SJSA1 (cell line): ENCODE data around the gene DEFB123. TPM values are rescaled to one million over a fixed set of nuclear protein-coding genes. Genes with fewer than 3 reads are reported as not detected.
"Not testable (repeated sequence)": the region's sequence is repeated elsewhere in the genome, so short reads cannot be mapped to it uniquely, and the experiment has no call there.

Experiments
- DNase-seq, 2 experiments: peaks; one replicate each; pipeline ENCODE4 v3.0.0-alpha.2; 2015 to 2020; ENCODE audit warnings: low spot score in 2 of 2, low read depth in 1 of 2
- H3K27ac ChIP-seq: fragments of 250-450 bp; sonication (Bioruptor Pico); 2 replicates; pipeline ENCODE4 v1.5.1; 2020; ENCODE audit warnings: mild to moderate bottlenecking, moderate library complexity
- H3K27me3 ChIP-seq: fragments of 250-450 bp; sonication (Bioruptor Pico); replicated peaks from 2 replicates; pipeline ENCODE4 v1.5.1; 2020; ENCODE audit warnings: mild to moderate bottlenecking, moderate library complexity
- H3K36me3 ChIP-seq: fragments of 250-450 bp; sonication (Bioruptor Pico); 2 replicates; pipeline ENCODE4 v1.5.1; 2020; ENCODE audit warnings: mild to moderate bottlenecking
- H3K4me1 ChIP-seq: fragments of 250-450 bp; sonication (Bioruptor Pico); replicated peaks from 2 replicates; pipeline ENCODE4 v1.6.1; 2021; ENCODE audit warnings: mild to moderate bottlenecking
- H3K4me3 ChIP-seq: fragments of 250-450 bp; sonication (Bioruptor Pico); 2 replicates; pipeline ENCODE4 v1.5.1; 2020; ENCODE audit warnings: mild to moderate bottlenecking
- H3K9me3 ChIP-seq: fragments of 250-450 bp; sonication (Bioruptor Pico); replicated peaks from 2 replicates; pipeline ENCODE4 v1.5.1; 2020; ENCODE audit warnings: mild to moderate bottlenecking
- total RNA-seq: library from RNA; depleted of rRNA; stranded (reverse); fragments of >200 nt; shearing (Covaris generic); gene quantifications from 2 replicates; pipeline ENCODE4 v1.2.3, GENCODE V29; 2014; rRNA removed

The DEFB123 gene, protein sequence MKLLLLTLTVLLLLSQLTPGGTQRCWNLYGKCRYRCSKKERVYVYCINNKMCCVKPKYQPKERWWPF
- total RNA-seq: not detected in 2 replicates

DNA sequence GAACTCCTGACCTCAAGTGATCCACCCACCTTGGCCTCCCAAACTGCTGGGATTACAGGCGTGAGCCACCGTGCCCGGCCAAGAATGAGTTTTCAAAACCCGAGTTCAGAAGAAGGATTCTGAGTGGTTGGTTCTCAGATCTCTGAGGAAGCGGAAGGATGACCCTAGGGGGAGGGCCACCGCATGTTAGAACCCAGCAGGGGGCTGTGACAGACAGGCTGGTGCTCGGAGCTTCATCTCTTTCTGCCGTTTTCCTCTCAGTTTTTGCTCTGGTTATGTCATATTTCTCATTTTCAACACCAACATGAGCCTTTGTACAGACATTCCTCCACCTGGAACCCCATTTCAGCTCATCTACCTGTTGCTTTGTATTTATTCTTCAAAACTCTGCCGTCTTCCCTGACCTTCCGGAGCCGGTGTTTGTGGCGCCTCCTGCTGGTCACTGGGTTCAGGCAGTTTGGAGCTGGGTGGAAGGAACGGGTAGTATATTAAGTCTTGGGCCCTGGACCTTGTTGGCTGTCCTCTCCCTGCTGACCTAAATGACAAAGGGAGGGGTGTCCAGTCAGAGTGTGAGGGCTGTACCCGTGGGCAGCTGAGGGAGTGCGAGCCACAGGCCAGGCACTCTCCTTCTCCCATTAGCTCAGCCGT, at the start of gene DEFB123:
DEFB123 (plus strand) TSS at position 621 of the 648 bp plus-strand sequence. CDS start 67 bp downstream, outside the sequence.
- no peaks in the 10 kb centered on the region for H3K36me3 ChIP-seq
- DNase-seq: no peak
- no peaks in the 10 kb centered on the region for H3K4me1 ChIP-seq

DNA sequence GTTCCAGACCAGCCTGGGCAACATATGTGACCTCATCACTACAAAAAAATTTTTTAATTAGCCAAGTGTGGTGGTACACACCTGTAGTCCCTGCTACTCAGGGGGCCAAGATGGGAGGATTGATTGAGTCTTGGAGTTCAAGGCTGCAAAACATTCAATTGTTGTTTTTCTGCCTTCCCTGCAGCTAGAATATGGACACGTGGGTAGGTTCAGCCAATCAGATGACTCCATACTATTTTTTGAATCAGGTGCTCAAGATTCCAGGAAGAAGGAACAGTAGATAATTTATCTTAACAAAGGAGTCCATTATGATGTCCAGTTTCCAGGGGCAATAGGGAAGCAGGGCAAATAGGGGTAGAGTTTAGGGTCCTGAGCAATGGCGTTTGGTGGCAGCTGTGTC, 47.6 kb upstream of the DEFB123 start:
- Histone ChIP-seq H3K4me3 (no peak overlapping the region), H3K36me3 (no peaks in the 10 kb centered on the region), H3K27ac (no peak overlapping the region), H3K27me3 (no peaks in the 10 kb centered on the region), H3K9me3 (no peaks in the 10 kb centered on the region), H3K4me1 (no peaks in the 10 kb centered on the region)
- no peak for DNase-seq

More for the DNA sequence above, at the start of gene DEFB123:
- H3K27ac ChIP-seq: no peak within 1 kb of the TSS
- no peak within 1 kb of the TSS for H3K4me3 ChIP-seq
- no peaks in the 10 kb centered on the region; the same call in none of the 2 replicates for H3K27me3 ChIP-seq
- peaks cover 2% of the 10 kb centered on the region; the same call in 1 of the 2 replicates for H3K9me3 ChIP-seq

DNA sequence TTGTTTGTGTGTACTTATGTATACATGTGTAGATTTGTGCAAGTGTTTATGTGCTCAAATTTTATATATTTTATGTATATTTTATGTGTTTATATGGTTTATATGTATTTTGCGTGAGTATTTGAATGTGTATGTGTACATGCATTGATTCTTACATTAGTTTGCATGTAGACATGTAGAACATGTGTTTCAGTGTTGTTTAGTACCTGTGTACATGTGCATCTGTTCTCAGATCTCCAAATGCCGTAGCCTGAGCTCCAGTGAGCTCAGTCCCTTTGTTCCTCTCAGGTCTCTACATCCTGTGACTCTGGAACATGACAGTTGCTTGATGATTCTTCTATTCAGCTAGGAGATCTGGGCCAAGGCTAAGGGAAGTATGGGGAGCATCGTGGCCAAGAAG, 45.5 kb upstream of the DEFB123 start:
- Histone ChIP-seq H3K27me3 (no peaks in the 10 kb centered on the region), H3K27ac (no peak overlapping the region), H3K4me3 (no peak overlapping the region), H3K9me3 (no peaks in the 10 kb centered on the region), H3K4me1 (no peaks in the 10 kb centered on the region), H3K36me3 (no peaks in the 10 kb centered on the region)
- DNase-seq: no peak

DNA sequence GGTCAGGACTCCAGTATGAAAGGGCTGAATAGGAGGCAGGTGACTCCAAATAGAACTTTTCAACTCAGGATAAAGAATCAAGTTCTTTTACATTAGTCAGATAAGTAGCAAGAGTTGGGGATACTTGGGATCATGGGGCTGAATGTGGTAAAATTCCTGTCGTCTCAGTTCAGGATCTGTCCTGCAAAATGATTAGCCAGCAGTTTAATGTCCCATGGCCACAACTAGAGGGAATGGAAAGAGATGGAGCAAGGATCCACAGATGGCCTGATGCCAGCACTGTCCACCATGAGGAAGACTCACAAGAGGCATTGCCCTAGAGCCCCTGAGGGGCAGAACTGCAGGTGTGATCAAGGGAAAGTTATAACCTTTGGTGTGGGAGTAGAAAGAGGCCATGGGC, 36.5 kb upstream of the DEFB123 start:
- DNase-seq: peak in 1 of 2 experiments; percentile 11
- H3K27me3 ChIP-seq: no peaks in the 10 kb centered on the region

DNA sequence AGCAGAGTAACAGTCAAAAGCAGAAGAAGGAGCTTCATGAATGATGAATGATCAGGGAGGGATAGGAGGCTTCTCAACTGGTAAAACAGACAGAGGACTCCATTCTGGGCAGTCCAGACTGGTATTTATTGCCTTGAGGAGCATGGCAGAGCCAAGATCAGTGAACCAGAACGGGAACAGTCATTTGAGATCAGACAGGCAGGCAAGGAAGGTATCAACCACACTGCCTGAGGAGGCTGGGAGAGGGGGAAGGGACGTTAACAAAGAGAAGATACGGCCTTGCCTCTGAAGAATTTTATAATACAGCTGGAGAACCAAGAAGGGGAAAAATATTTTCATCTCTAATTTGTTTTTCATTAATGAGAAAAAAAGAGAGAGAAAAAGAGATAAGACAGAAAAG, 34.3 kb upstream of the DEFB123 start, which contains the start of gene DEFB121:
DEFB121 (minus strand) TSS at position 101 of the 400 bp plus-strand sequence; CDS start at position 38, 63 bp downstream.
- Histone ChIP-seq H3K9me3 (no peaks in the 10 kb centered on the region), H3K27ac (no peak within 1 kb of the TSS), H3K27me3 (no peaks in the 10 kb centered on the region), H3K36me3 (no peaks in the 10 kb centered on the region), H3K4me3 (no peak within 1 kb of the TSS), H3K4me1 (no peaks in the 10 kb centered on the region)
- peak in 1 of 2 experiments; percentile 11 for DNase-seq

More for the DNA sequence above, 36.5 kb upstream of the DEFB123 start:
- Histone ChIP-seq H3K9me3 (no peaks in the 10 kb centered on the region), H3K4me3 (no peak overlapping the region), H3K36me3 (no peaks in the 10 kb centered on the region), H3K4me1 (no peaks in the 10 kb centered on the region), H3K27ac (no peak overlapping the region)

DNA sequence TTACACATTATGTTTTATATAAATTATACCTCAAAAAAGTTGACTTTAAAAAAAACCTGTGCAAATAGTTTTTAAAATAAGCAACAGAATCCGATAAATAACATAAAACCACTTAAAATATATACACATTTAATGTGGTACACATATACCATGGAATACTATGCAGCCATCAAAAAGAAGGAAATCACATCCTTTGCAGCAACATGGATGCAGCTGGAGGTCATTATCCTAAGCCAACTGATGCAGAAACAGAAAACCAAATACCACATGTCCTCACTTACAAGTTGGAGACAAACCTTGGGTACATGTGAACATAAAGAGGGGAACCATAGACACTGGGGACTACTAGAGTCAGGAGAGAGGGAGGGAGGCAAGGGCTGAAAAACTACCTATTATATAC, 30.4 kb upstream of the DEFB123 start:
- H3K36me3 ChIP-seq: no peaks in the 10 kb centered on the region
- DNase-seq: peak in 1 of 2 experiments; percentile 4
- no peak overlapping the region for H3K4me3 ChIP-seq
- no peak overlapping the region for H3K27ac ChIP-seq
- no peaks in the 10 kb centered on the region for H3K27me3 ChIP-seq
- H3K4me1 ChIP-seq: no peaks in the 10 kb centered on the region
- H3K9me3 ChIP-seq: no peaks in the 10 kb centered on the region

DNA sequence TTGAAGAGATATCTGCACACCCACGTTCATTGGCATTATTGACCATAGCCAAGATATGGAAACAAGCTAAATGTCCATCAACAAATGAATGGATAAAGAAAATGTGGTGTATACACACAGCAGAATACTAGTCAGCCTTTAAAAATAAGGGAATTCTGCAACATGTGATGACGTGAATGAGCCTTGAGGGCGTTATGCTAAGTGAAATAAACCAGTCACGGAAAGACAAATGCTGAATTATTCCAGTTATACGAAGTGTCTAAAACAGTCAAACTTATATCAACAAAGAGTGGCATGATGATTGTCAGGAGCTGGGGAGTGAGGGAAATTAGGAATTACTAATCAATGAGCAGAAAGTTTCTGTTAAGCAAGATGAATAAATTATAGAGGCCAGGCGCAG, 26.1 kb upstream of the DEFB123 start:
- no peaks in the 10 kb centered on the region for H3K27me3 ChIP-seq
- no peaks in the 10 kb centered on the region for H3K4me1 ChIP-seq
- no peaks in the 10 kb centered on the region for H3K9me3 ChIP-seq
- no peaks in the 10 kb centered on the region for H3K36me3 ChIP-seq
- no peak overlapping the region for H3K27ac ChIP-seq
- H3K4me3 ChIP-seq: no peak overlapping the region
- DNase-seq: no peak

DNA sequence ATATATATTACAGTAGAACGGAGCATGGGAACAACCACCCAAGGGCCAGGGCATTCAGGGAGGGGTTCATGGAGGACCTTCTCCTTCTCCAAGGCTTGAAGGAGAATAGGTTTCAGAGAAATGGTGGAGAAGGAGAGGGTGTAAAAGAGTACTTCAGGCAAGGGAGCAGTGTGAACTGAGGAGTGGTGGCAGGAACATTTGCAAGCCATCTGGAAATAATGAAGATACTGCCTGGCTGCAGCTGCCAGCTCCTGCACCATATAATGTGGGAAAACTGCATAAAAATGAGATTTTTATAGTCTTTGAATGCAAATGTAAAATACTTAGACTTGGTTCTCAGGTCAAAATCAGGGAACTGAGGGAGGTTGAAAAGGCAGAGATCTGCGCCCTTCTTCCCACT, 24.8 kb upstream of the DEFB123 start:
- no peaks in the 10 kb centered on the region for H3K27me3 ChIP-seq
- DNase-seq: no peak

DNA sequence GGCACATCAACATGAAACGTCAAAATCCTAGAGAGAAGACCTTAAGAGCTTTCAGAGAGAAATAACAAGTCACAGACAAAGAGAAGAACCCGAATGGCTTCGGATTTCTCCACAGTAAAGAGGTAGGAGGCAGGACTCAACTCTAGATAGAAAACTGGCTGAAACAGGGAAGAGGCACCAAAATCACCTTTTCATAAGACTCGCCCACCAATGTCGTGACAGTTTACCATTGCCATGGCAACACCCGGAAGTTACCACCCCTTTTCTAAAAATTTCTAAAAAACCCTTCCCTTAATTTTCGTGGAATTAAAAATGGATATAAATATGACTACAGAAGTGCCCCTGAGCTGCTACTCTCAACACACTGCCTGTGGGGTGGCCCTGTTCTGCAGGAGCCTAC, 22.1 kb upstream of the DEFB123 start:
- DNase-seq: no peak
- no peaks in the 10 kb centered on the region for H3K9me3 ChIP-seq
- no peak overlapping the region for H3K27ac ChIP-seq
- no peak overlapping the region for H3K4me3 ChIP-seq
- no peaks in the 10 kb centered on the region for H3K4me1 ChIP-seq
- H3K27me3 ChIP-seq: no peaks in the 10 kb centered on the region
- no peaks in the 10 kb centered on the region for H3K36me3 ChIP-seq

More for the DNA sequence above, 24.8 kb upstream of the DEFB123 start:
- Histone ChIP-seq H3K27ac (no peak overlapping the region), H3K4me1 (no peaks in the 10 kb centered on the region), H3K36me3 (no peaks in the 10 kb centered on the region), H3K4me3 (no peak overlapping the region), H3K9me3 (no peaks in the 10 kb centered on the region)

DNA sequence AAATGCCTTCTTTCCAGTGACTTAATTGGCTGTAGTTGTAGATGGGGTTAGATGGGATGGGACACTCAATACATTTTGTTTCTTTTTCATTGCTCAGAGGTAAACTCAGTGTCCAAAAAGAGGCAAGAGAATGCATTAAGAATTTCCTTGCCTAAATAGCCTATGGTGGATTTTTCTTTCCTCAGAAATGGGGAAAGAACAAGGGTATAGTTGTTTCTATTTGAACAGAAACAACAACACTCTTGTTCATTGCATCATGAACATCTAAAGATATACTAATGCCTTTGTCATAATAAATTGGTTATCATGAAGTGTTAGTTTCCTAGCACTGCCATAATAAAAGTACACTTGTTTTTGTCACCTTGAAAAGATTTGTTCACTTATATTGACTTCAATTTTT, 14.6 kb upstream of the DEFB123 start:
- no peak overlapping the region for H3K4me3 ChIP-seq
- no peaks in the 10 kb centered on the region for H3K9me3 ChIP-seq
- no peaks in the 10 kb centered on the region for H3K36me3 ChIP-seq
- DNase-seq: no peak
- no peak overlapping the region for H3K27ac ChIP-seq
- H3K27me3 ChIP-seq: 0 out of 2 replicates have a peak, but pooled peaks cover 2% of the 10 kb centered on the region
- no peaks in the 10 kb centered on the region for H3K4me1 ChIP-seq

DNA sequence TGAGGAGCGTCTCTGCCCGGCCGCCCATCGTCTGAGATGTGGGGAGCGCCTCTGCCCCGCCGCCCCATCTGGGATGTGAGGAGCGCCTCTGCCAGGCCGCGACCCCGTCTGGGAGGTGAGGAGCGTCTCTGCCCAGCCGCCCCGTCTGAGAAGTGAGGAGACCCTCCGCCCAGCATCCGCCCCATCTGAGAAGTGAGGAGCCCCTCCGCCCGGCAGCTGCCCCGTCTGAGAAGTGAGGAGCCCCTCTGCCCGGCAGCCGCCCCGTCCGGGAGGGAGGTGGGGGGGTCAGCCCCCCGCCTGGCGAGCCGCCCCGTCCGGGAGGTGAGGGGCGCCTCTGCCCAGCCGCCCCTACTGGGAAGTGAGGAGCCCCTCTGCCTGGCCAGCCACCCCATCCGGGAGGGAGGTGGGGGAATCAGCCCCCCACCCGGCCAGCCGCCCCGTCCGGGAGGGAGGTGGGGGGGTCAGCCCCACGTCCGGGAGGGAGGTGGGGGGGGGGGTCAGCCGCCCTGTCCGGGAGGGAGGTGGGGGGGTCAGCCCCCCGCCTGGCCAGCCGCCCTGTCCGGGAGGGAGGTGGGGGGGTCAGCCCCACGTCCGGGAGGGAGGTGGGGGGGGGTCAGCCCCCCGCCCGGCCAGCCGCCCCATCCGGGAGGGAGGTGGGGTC, 13.4 kb upstream of the DEFB123 start:
- not testable (repeated sequence) for H3K4me1 ChIP-seq, DNase-seq, H3K36me3 ChIP-seq, H3K27ac ChIP-seq, H3K27me3 ChIP-seq, H3K4me3 ChIP-seq, H3K9me3 ChIP-seq

DNA sequence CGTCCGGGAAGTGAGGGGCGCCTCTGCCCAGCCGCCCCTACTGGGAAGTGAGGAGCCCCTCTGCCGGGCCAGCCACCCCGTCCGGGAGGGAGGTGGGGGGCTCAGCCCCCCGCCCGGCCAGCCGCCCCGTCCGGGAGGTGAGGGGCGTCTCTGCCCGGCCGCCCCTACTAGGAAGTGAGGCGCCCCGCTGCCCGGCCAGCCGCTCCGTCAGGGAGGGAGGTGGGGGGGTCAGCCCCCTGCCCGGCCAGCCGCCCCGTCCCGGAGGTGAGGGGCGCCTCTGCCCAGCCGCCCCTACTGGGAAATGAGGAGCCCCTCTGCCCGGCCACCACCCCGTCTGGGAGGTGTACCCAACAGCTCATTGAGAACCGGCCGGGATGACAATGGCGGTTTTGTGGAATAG, 12.9 kb upstream of the DEFB123 start:
- not testable (repeated sequence) for H3K27me3 ChIP-seq, H3K36me3 ChIP-seq, DNase-seq, H3K4me3 ChIP-seq, H3K4me1 ChIP-seq, H3K9me3 ChIP-seq, H3K27ac ChIP-seq

DNA sequence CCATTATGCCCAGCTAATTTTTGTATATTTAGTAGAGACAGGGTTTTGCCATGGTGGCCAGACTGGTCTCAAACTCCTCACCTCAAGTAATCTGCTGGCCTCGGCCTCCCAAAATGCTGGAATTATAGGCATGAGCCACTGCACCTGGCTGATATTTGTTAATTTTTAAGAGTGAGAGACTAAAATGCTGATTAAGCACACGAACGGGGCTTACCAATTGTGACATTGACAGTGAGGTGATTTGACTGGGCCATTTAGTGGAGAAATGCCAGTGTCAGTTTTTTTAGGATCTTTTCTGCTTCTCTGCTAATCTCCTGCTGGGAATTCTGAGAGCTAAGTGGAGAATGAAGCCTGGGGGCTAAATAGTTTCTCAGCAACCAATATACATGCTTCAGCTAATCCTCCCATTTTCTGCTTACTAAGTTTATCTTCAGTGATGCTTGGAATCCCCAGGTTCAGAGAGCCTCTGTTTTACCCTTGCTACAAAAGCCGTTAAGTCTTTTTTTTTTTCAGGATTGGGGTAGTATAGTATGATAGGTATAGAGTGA, 9.8 kb upstream of the DEFB123 start:
- Histone ChIP-seq H3K4me1 (no peaks in the 10 kb centered on the region), H3K36me3 (no peaks in the 10 kb centered on the region), H3K9me3 (no peaks in the 10 kb centered on the region), H3K4me3 (no peak overlapping the region), H3K27ac (no peak overlapping the region), H3K27me3 (0 out of 2 replicates have a peak, but pooled peaks cover 6% of the 10 kb centered on the region)
- DNase-seq: no peak
